Upper lobe of left lung (tissue), 4 donors: ENCODE data around the gene PMIS2.

ENCODE experiments used
- EP300 ChIP-seq, 4 donors: sonication (generic); formaldehyde crosslinking; IDR thresholded peaks; one replicate each; pipeline ENCODE4 v1.5.1; 2017; ENCODE audit warnings: antibody characterized with exemption in 4 of 4, control low read depth in 2 of 4
- POLR2AphosphoS5 ChIP-seq, 2 donors: sonication (generic); formaldehyde crosslinking; IDR thresholded peaks; one replicate each; pipeline ENCODE4 v1.5.1; 2017; ENCODE audit warnings: antibody characterized with exemption in 2 of 2
- TF ChIP-seq, protein P1 (sequence below), 6 experiments: fragments of 450-650 bp in 4 of 6; fragments of 200-600 bp in 2 of 6; sonication (generic) in 2 of 6; IDR thresholded peaks; one replicate each; pipeline ENCODE4 v1.5.1; 2016 to 2019; ENCODE audit warnings: antibody characterized with exemption in 6 of 6

DNA sequence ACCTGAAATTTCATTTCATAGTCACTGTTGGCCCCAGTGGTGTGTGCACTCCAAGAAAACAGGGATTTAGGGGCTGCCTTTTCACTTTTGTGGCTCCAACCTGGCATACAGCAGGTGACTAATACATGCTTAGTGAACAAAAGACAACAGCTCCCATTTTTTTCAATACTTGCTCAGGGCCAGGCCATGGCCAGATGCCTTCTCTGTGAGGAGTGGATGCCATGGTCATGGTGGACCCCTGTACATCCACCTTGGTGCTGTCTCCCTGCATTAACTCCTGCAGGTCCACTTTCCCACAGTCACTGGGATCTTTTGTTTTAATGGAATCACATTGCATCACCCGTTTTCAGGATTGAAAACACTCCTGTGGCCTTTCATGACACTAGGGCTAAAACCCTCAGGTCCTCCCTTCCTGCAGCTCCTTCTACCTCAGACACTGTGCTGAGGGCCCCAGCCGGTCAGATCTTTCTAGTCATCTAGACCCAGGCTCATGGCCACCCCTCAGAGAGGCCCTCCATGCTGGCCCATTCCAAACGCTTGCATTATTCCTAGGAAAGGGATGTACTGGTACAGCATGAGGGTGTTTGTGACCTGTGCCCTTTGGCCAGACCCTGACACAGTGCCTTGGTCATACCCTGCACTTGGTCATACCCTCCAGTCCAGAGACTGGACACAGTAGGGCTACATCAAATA, 41.7 kb upstream of the PMIS2 start:
- TF ChIP-seq POLR2AphosphoS5 (IDR thresholded peaks at IDR 0.05): no peak
- TF ChIP-seq EP300 (IDR thresholded peaks at IDR 0.05): no peak
- TF ChIP-seq, protein P1, sequence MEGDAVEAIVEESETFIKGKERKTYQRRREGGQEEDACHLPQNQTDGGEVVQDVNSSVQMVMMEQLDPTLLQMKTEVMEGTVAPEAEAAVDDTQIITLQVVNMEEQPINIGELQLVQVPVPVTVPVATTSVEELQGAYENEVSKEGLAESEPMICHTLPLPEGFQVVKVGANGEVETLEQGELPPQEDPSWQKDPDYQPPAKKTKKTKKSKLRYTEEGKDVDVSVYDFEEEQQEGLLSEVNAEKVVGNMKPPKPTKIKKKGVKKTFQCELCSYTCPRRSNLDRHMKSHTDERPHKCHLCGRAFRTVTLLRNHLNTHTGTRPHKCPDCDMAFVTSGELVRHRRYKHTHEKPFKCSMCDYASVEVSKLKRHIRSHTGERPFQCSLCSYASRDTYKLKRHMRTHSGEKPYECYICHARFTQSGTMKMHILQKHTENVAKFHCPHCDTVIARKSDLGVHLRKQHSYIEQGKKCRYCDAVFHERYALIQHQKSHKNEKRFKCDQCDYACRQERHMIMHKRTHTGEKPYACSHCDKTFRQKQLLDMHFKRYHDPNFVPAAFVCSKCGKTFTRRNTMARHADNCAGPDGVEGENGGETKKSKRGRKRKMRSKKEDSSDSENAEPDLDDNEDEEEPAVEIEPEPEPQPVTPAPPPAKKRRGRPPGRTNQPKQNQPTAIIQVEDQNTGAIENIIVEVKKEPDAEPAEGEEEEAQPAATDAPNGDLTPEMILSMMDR (IDR thresholded peaks at IDR 0.05): no peak
